ENCODE data around the gene PHACTR3.

PHACTR3 gene

DNA sequence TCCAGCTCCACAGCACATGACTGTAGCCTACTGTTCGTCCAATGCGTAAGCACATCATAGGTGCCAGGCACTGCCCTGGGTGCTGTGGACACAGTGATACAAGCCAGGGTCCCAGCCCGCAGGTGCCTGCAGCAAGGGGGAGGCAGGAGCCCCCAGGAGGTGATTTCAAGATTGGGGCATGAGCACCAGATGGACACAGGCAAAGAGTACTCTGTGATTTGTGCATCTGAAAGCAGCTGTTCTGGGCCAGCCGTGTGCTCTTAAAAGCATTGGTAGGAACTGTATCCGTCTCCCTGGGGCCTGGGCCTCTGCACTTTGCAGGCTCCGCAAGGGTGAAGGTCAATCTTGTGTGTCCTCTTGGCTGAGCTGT, 179.3 kb downstream of the PHACTR3 start:
- DNase-seq: no peak

DNA sequence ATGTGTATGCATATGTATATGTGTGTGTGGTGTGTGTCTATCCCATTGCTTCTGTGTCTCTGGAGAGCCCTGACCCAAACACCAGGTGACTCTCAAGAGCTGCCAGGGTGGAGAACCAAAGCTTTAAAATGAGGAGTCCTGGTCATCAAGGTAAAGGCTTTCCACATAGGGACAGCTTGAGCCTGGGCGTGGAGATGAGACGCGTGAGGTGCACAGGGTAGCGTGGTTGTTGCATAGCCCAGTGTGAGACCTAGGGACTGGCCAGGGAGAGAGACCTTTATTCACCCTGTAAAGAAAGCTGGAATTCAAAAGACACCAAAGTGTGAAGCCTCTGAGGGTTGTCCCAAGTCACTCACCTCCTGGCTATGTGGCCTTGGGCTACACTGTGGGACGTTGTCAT, 180.0 kb downstream of the PHACTR3 start:
- no peak for DNase-seq

DNA sequence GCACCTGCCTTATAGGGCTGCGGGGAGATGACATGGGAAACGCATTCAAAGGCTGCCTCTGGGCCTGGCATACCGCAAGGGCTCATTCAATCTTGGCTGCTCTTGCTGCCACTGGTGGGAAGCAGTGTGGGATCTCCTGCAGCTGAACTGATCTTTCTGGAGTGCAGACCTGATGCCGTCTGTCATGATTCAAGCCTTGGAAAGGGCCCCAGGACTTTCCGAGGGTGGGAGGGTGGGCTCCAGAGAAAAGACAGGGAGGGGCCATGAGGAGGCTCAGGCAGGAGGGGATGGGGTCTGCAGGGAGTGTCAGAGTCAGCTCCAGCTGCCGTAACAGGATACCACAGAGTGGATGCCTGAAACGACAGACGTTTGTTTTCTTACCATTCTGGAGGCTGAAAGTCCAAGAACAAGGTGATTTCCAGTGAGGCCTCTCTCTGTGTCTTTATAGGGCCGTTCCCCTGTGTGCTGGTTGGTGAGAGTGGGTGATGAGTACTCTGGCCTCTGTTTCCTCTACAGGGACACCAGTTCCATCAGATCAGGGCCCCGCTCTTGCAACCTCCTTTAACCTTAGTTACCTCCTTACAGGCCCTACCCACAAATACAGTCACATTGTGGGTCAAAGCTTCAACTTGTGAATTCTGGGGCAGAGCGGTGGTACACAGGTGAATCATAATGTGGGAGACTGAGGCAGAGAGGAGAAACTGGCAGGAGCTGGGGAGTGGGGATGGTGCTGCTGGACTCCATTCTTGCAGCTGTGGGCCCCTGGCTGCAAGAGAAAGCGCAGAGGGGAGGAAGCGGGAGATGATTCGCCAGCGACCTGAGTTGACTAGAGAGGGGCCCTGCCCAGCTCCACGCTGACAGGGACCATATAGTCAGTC, 180.7 kb downstream of the PHACTR3 start:
- DNase-seq: no peak

DNA sequence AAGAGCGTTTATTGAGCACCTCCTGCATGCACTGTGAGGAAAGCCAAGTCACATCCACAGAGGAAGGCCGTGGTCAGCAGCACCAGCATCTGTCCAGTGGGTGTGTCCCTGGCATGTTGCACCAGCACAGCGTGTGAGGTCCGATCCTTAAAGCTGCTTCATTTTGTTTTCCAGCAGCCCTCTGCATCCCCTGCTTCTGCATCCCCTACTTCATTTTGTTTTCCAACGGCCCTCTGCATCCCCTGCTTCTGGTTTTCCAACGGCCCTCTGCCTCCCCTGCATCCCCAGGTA, 181.3 kb downstream of the PHACTR3 start:
- DNase-seq: no peak

DNA sequence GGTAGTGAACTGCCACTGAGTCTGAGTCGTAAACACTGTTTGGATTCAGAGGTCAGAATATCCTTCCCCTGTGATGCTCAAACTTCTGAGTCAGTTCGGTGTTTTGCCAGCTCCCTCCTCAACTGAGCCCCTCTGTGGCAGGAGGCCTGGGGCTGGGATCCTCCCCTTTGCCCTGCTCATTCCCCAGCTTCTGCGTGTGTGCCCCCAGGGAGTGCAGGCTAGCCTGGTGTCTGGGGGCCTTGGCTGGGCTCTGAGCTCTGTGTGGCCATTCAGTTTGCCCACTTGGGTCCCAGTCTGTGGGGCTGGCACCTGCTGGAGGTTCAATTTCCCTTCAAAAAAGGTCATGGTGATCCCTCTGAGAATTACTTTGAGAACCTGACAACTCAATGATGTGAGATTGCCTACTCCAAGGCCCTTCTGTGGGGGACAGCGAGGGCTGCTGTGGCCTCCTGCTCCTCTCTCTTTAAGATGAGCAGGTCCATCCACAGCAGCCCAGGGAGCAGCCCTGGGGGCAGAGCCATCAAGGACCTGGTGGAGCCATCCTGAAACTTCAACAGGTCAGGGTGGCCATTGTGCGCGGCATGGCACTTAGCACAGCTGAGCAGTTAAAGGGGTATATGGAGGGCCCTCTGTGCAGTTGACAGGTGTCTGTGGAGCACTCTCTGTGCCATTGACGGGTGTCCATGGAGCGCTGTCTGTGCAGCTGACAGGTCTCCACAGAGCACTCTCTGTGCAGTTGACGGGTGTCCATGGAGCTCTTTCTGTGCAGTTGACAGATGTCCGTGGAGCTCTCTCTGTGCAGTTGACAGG, 181.9 kb downstream of the PHACTR3 start:
- DNase-seq: no peak

DNA sequence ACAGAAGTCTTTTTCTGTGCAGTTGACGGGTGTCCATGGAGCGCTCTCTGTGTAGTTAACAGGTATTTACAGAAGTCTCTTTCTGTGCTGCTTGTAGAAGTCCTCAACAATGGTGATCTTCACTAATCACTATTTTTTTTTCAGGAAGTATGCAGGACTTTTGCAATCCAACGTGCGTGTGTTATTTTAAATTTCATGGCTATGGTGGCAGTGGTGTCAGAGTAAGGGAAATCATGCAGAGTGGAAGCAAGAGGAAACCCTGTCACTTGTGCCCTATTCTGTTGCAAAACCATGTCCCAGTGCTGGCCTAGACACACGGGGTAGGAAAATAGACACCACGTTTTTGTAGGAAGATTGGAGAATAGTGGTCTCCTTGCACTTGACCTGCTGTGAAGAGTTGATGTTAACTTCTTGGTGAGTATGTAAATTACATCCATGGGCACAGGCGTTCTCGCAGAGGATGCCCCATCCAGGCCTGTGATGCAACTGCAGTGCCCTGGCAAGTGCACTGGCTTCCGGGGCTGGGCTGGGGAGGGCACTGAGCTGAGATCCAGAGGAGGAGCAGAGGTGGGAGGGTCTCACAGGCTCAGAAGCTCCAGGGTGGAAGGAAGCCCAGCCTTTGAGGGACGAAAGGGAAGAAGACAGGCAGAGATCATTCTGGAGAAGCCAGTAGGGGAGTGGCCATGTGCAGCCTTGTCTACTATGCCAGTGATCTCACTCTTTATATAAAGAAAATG, 182.6 kb downstream of the PHACTR3 start:
- DNase-seq: no peak

DNA sequence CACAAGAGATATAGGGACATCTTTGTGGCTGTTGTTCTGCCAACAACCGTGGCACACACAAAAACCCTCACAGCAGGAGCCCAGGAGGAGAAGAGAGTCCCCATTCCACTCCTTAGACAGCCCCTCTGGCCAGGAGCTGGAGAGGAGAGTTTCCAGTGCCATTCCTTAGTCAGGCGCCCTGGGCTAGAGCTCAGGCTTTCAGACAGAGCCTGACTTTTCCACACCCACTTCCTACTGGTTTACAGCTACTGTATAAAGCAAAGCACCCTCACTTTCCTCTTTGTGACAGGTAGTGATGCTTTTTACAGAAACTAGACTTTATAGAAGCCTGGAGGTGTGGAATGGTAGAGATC, 183.2 kb downstream of the PHACTR3 start:
- DNase-seq: no peak

DNA sequence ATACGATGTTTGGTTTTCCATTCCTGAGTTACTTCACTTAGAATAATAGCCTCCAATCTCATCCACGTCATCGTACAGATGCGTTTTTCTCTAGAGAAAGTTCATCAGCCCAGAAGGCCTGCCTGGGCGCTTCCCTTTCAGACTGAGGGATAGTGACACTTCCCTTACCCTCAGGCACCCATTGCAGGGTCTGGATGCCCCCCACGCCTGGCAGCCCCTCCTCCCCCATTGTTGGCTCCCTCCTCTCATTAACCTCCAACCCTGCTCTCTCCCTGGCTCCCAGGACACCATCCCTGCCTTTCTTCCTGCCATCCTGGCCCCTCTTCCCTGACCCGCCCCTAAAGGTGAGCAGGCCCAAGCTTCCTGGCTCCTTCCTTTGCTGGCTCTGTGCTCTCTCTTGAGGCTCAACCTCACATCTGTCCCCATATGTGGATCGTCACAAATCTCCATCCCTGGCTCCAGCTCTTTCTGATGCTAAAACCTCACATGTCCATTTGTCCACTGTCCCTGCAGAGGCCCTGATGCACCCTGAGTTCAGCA, 183.9 kb downstream of the PHACTR3 start:
- DNase-seq: no peak

DNA sequence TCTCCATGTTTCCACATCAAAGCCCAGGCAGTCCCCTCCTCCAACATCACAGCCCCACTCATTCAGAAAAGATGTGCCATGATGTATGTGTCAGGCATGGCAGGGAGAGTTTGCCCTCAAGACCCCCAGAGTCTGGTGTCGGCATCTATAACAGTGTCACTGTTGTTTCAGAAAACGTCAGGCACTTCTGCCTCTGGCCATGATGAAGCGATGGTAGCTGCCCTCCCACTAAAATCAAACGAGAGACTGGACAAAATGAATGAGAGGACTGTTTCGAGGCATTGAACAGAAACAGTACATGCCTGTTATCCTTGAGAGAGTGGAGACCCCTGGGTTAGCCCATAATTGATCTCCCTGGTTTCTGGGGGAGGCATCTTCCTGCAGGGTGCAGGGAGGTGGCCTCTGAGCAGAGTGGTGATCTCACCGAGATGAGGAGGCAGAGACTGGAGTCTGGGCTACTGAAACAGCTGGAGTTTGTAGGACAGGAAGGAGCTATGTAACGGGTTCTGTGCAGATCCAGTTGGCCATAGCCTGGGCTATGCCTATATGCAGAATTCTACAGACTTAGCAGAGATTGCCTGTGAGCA, 184.6 kb downstream of the PHACTR3 start:
- DNase-seq: no peak

DNA sequence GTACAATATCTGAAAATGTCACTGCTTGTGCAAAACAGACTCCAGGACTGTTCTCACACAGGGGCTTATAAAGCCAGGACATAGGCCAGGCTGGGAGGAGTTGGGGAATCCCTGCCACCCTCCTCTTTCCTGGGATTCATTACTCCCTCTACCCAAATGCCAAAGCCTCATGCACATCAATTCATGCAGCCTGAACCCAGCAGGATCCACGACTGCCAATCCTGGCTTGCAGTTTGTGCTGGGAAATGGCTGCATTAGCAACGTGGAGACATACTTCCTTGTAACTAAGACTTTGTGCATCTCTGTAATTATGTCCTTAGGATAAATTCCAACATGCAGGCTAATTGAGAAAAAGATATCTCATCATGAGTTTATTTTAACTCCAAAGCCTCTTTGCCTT, 185.3 kb downstream of the PHACTR3 start:
- DNase-seq: no peak

DNA sequence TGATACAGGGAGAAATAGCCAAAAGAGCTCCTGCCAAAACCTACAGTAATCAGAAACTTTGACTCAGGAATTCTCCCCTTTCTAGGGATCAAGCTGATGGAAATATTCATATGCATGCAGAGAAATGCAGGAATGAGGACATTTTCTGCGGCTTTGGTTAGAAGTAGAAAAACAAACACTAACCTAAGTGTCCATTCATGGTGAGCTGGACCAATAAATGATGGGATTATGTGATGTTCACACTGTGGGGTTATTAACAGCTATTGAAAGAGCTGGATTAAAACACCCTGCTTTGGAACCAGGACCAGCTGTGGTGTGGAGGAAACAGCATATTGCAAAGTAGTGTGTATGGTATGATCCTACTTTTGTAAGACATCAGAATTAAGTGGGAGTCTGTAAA, 186.0 kb downstream of the PHACTR3 start:
- no peak for DNase-seq

DNA sequence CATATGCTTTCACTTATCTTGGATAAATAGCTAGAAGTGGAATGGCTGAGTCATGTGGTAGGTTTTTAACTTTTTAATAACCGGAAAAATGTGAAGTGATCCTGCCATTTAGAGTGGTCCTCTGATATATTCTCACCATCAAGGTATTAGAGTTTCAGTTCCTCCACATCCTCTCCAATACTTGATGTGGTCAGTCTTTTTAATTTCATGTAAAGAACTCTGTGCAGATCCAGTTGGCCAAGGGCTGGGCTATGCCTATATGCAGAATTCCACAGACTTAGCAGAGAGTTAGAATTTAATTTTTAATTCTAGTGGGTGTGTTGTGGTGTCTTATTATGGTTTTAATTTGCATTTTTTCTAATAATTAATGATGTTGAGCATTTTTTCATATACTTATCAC, 188.0 kb downstream of the PHACTR3 start:
- no peak for DNase-seq

DNA sequence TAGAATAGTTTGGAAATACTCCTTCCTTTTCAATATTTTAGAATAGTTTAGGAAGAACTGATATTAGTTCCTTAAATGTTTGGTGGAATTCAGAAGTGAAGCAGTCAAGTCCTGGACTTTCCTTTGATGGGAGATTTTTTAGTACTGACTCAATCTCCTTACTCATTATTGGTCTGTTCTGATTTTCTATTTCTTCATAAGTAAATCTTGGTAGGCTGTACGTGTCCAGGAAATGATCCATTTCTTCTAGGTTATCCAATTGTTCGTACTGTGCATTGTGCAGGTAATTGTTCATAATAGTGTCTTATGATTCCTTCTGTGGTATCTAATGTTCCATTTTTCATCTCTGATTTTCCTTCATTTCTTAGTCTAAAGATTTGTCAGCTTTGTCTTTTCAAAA, 190.2 kb downstream of the PHACTR3 start:
- DNase-seq: no peak

DNA sequence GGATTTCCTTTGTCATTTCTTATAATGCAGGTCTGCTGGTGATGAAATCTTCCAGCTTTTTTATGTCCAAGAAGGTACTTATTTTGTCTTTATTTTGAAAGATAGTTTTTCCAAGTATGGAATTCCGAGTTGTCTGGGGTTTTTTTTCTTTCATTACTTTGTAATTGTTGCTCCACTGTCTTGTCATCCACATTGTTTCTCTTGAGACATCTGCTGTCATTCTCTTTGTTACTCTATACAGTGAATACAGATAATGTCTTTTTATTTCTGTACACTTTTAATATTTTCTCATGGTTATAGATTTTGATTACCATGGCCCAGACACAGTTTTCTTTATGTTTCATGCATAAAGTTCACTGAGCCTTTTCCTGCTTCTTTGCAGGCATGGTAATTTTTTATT, 196.0 kb downstream of the PHACTR3 start:
- no peak for DNase-seq

DNA sequence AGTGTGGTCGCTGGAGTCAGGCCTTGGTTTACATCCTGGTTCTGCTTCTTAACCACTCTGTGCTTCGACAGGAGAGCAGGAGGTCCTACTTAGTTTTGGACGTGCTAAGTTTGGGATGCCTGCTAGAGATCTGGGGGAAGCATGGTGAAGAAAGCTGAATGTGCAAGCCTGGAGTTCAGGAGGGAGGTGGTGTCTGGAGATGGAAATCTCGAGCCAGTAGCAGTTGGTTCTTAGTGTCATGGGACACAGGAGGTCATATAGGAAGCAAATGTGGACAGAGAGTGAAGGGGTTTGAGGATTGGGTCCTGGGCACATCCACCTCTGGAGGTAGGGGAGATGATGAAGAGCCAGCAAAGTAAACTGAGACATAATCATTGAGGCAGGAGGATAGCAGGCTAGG, 197.7 kb downstream of the PHACTR3 start:
- DNase-seq: no peak

DNA sequence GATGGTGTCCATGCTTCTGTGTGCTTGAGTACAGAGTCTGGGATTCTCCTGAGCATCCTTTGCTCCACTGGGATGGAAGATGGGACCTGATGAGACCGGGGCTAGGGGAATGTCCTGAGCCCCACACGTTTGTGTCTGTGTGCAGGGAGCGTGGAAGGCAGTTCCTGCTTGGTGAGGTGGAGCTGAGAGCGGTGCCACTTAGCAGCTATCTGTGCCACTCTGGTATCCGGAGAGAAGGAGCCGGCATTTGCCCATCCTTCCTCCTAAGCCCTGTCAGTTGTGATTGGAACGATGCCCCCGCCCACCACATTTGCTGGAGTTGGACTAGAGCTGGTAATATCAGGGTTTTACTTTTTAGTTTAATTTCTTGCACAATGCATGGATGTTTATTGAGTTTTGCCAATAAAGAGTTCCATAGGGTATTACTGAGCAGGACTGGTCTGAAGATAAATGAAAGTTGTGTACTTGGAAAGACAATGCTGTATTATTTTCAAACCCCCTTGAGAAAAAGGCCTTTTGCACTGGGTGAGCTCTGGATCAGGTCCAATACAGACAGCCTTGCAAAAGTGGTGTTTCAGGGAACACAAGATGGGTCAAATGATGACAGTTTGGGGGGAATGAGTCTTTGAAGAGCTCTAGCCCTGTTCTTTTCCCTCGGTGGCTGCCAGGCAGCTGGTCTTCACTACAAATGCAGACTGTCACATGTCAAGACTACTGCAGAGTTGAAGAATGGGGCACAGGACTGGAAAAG, 198.3 kb downstream of the PHACTR3 start:
- DNase-seq: no peak

DNA sequence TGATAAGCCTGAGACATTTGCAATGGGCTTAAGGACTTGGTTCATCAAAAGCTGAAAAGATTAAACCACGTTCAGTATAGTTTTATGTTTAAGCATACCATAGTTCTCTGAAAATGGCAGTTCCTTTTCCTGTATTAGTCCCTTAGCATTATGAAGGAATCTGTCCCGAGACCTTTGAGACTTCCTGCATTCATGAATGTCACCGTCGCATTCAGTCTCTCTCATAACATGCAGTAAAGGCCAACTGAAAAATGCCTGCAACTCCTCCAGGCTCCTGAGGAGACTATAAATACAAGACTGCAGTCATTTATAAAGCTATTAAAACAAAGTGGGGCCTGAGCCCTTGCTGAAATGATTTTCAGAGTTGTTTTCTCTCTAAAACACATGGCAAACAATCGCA, 200.0 kb downstream of the PHACTR3 start:
- DNase-seq: no peak

DNA sequence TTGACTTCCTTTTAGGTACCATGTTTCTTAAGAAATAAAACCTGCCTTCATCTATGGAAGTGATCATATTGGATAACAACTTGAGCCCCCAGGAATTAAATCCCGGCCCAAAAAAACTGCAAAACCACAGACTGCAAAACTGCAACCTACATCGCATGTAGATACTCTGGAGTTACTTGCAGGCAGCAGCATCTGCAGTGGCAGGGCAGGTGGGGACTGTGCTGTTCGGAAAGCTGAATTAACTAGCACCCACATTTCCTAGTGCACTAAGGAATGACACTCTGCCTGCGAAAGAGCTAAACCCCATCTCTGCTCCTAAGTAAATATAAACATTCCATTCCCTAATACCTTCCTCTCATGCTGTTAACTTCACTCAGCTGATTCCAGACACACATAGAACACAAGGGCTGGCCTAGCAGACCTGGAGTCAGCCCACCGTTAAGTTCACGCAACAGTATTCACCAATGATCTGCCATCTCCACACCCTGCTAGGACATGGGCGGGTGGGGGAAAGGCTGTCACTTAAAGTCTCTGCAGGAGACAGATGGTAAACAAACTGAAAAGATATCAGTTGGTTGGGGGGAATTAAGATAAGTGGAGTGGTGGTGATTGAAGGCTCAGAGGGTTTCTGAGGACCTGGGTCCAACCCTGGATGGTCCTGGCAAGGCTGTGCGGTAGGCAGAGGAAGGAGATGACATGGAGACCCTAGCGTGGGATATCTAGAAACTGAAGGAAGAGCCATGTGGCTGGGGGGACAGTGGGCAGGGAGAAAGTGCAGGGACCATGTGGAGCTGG, 200.7 kb downstream of the PHACTR3 start:
- no peak for DNase-seq

DNA sequence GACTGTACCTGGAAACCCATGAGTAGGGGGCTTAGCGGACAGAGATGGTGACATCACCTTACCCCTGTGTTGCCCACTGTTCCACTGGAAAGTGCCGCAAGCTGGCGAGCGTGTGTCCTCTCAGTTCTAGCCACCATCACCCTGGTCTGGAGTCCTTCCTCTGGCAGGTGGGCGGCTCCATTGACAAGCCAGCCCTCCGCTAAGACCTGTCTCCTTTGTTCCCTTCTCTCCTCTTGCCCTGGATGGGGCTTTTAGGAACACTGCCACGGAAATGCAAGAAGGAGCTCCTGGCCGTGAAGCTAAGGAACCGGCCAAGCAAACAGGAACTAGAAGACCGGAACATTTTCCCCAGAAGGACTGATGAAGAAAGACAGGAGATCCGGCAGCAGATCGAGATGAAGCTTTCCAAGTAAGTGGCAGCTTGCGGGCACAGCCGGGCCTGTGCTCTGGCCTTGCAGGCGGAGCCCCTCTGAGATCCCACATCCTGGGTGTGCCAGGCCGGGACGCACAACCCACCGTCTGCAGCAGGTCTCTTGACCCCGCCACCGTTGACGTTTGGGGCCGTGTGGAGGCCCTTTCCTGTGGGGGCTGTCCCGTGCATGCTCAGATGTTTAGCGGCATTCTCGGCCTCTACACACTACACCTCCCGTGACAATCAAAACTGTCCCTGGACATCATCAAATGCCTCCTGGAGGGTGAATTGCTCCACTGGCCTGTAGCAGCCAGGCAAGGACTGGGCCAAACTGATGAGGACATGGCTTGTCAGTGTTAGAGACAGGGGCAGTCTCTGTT, 201.6 kb downstream of the PHACTR3 start:
- DNase-seq: no peak

DNA sequence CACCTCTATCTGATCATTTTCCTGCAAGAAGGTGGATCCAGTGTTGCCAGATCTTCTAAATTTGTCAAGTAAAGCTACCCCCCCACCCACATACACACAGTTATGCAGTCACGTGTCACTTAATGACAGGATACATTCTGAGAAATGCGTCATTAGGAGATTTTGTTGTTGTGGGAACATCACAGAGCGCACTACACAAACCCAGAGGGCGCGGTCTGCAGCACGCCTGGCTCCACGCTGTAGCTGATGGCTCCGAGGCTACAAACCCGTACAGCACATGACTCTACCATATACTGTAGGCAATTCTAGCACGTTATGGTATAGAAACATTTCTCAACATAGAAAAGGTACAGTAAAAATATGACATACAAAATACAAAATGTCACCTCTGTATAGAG, 202.2 kb downstream of the PHACTR3 start:
- DNase-seq: no peak

All from NK-92 treated with Interleukin-12 subunit alpha and Interleukin-12 subunit beta, amount 100 ng/mL, for 24 hours (cell line).